Trophoblast cell (in vitro differentiated cells and primary cell): Measurements from ENCODE around the gene GSG1.

Experiments used
- DNase-seq, 2 donors: peaks; one replicate each; pipeline ENCODE4 v3.0.0-alpha.2; 2016
- H2AFZ ChIP-seq: 2 replicates; pipeline ENCODE4 v1.6.1; 2013; ENCODE audit warnings: low read length, moderate library complexity, mild to moderate bottlenecking; ENCODE audit not compliant: insufficient read depth, poor library complexity
- H2AK5ac ChIP-seq: 2 replicates; pipeline ENCODE4 v1.6.1; 2013; ENCODE audit warnings: mild to moderate bottlenecking, low read length
- H2BK120ac ChIP-seq: 2 replicates; pipeline ENCODE4 v1.6.1; 2013; ENCODE audit warnings: low read length, mild to moderate bottlenecking, moderate library complexity; ENCODE audit not compliant: insufficient read depth, poor library complexity
- H2BK12ac ChIP-seq: 2 replicates; pipeline ENCODE4 v1.6.1; 2013; ENCODE audit warnings: mild to moderate bottlenecking, low read length, moderate library complexity
- H2BK5ac ChIP-seq: 2 replicates; pipeline ENCODE4 v1.6.1; 2013; ENCODE audit warnings: low read length, low read depth, moderate library complexity, mild to moderate bottlenecking; ENCODE audit not compliant: poor library complexity
- H3K14ac ChIP-seq: 2 replicates; pipeline ENCODE4 v1.6.1; 2013; ENCODE audit warnings: mild to moderate bottlenecking, low read length
- H3K18ac ChIP-seq: 2 replicates; pipeline ENCODE4 v1.6.1; 2013; ENCODE audit warnings: mild to moderate bottlenecking, low read length
- H3K23ac ChIP-seq: 2 replicates; pipeline ENCODE4 v1.6.1; 2013; ENCODE audit warnings: low read length
- H3K27ac ChIP-seq: 2 replicates; pipeline ENCODE4 v1.5.1; 2013; ENCODE audit warnings: low read depth, mild to moderate bottlenecking, inconsistent platforms, low read length, moderate library complexity
- H3K27me3 ChIP-seq: 2 replicates; pipeline ENCODE4 v1.6.1; 2013; ENCODE audit warnings: inconsistent platforms, mild to moderate bottlenecking, low read length, moderate library complexity; ENCODE audit not compliant: insufficient read depth
- H3K36me3 ChIP-seq, 2 experiments: 1 replicate in 1 of 2; 2 replicates in 1 of 2; pipeline ENCODE4 v1.6.1; 2013; ENCODE audit warnings: low read length in 2 of 2, mild to moderate bottlenecking in 2 of 2, moderate library complexity in 1 of 2; ENCODE audit not compliant: insufficient read depth in 2 of 2, control insufficient read depth in 1 of 2
- H3K4ac ChIP-seq: 2 replicates; pipeline ENCODE4 v1.6.1; 2013; ENCODE audit warnings: low read depth, mild to moderate bottlenecking, low read length, moderate library complexity
- H3K4me1 ChIP-seq, 2 experiments: 1 replicate in 1 of 2; 2 replicates in 1 of 2; pipeline ENCODE4 v1.6.1; 2013; ENCODE audit warnings: low read length in 2 of 2, mild to moderate bottlenecking in 2 of 2, moderate library complexity in 1 of 2; ENCODE audit not compliant: insufficient read depth in 2 of 2, control insufficient read depth in 1 of 2
- H3K4me2 ChIP-seq: 2 replicates; pipeline ENCODE4 v1.6.1; 2013; ENCODE audit warnings: inconsistent platforms, mild to moderate bottlenecking, low read length, moderate library complexity
- H3K4me3 ChIP-seq: 2 replicates; pipeline ENCODE4 v1.5.1; 2013; ENCODE audit warnings: mild to moderate bottlenecking, low read depth, low read length, inconsistent platforms
- H3K79me1 ChIP-seq: one replicate; pipeline ENCODE4 v1.6.1; 2013; ENCODE audit warnings: low read length
- H3K79me2 ChIP-seq: 2 replicates; pipeline ENCODE4 v1.6.1; 2013; ENCODE audit warnings: low read length, mild to moderate bottlenecking; ENCODE audit not compliant: control insufficient read depth, insufficient read depth, poor library complexity
- H3K9ac ChIP-seq: 2 replicates; pipeline ENCODE4 v1.6.1; 2013; ENCODE audit warnings: mild to moderate bottlenecking, low read length
- H3K9me3 ChIP-seq: 2 replicates; pipeline ENCODE4 v1.6.1; 2013; ENCODE audit warnings: low read depth, mild to moderate bottlenecking, control low read depth, inconsistent platforms, low read length; ENCODE audit not compliant: insufficient read depth
- H4K12ac ChIP-seq: 2 replicates; pipeline ENCODE4 v1.6.1; 2013; ENCODE audit warnings: low read depth, mild to moderate bottlenecking, low read length, moderate library complexity
- H4K8ac ChIP-seq: 2 replicates; pipeline ENCODE4 v1.6.1; 2013; ENCODE audit warnings: low read depth, mild to moderate bottlenecking, low read length, moderate library complexity
- H4K91ac ChIP-seq: one replicate; pipeline ENCODE4 v1.6.1; 2013; ENCODE audit warnings: low read depth, mild to moderate bottlenecking, low read length, moderate library complexity
- WGBS: extraction: QIAGEN DNeasy Blood & Tissue Kit; methylation state at CpG from one replicate; pipeline ENCODE4 v1.1.7; 2013; ENCODE audit warnings: missing lambda C conversion rate; ENCODE audit not compliant: insufficient read length, insufficient coverage; ENCODE audit errors: extremely low coverage; 5-methylcytosine and 5-hydroxymethylcytosine counted together

GSG1 gene

GRCh38 chr12:13100605-13100881 is 2.9 kb downstream of the GSG1 start:
- Histone ChIP-seq H3K4me3 (no peak overlapping the region), H2BK12ac (peak overlapping the region; percentile 48), H3K4me1 (peaks cover 20 to 35% of the 10 kb centered on the region in 2 experiments), H3K36me3 (no peaks in the 10 kb centered on the region), H2AFZ (no peak overlapping the region), H3K27ac (peak overlapping the region; percentile 68), H4K8ac (peak overlapping the region; percentile 25), H3K14ac (peak overlapping the region; percentile 38), H3K27me3 (no peaks in the 10 kb centered on the region), H3K79me2 (peaks cover 3% of the 10 kb centered on the region), H3K4ac (peak overlapping the region; percentile 29), H3K79me1 (peaks cover 33% of the 10 kb centered on the region), H4K91ac (peak overlapping the region; percentile 80), H2BK5ac (peak overlapping the region; percentile 42), H3K23ac (peak overlapping the region; percentile 17), H4K12ac (peak overlapping the region; percentile 27), H3K9ac (no peak overlapping the region), H3K9me3 (peaks cover 4% of the 10 kb centered on the region), H3K18ac (no peak overlapping the region), H3K4me2 (peak overlapping the region; percentile 35), H2AK5ac (peak overlapping the region; percentile 5), H2BK120ac (peak overlapping the region; percentile 70)
- DNase-seq: no peak
- WGBS: no CpG with 5 or more reads among the region's 6 CpGs

GRCh38 chr12:13099844-13100604 is 3.4 kb downstream of the GSG1 start:
- Histone ChIP-seq H3K27ac (peak overlapping the region; percentile 68), H3K14ac (peak overlapping the region; percentile 26), H3K9me3 (peaks cover 4% of the 10 kb centered on the region), H4K12ac (no peak overlapping the region), H3K4me3 (no peak overlapping the region), H3K4me2 (no peak overlapping the region), H3K4me1 (peaks cover 20 to 35% of the 10 kb centered on the region in 2 experiments), H3K27me3 (no peaks in the 10 kb centered on the region), H2BK5ac (peak overlapping the region; percentile 58), H3K79me1 (peaks cover 33% of the 10 kb centered on the region), H2BK12ac (peak overlapping the region; percentile 79), H3K79me2 (peaks cover 3% of the 10 kb centered on the region), H2AK5ac (peak overlapping the region; percentile 48), H4K8ac (no peak overlapping the region), H2AFZ (peak overlapping the region; percentile 17), H3K4ac (no peak overlapping the region), H3K36me3 (no peaks in the 10 kb centered on the region), H4K91ac (peak overlapping the region; percentile 59), H3K18ac (peak overlapping the region; percentile 33), H2BK120ac (peak overlapping the region; percentile 84), H3K23ac (no peak overlapping the region), H3K9ac (no peak overlapping the region)
- WGBS: no CpG with 5 or more reads among the region's 10 CpGs
- DNase-seq: peak in 1 of 2 donors; percentile 55

DNA sequence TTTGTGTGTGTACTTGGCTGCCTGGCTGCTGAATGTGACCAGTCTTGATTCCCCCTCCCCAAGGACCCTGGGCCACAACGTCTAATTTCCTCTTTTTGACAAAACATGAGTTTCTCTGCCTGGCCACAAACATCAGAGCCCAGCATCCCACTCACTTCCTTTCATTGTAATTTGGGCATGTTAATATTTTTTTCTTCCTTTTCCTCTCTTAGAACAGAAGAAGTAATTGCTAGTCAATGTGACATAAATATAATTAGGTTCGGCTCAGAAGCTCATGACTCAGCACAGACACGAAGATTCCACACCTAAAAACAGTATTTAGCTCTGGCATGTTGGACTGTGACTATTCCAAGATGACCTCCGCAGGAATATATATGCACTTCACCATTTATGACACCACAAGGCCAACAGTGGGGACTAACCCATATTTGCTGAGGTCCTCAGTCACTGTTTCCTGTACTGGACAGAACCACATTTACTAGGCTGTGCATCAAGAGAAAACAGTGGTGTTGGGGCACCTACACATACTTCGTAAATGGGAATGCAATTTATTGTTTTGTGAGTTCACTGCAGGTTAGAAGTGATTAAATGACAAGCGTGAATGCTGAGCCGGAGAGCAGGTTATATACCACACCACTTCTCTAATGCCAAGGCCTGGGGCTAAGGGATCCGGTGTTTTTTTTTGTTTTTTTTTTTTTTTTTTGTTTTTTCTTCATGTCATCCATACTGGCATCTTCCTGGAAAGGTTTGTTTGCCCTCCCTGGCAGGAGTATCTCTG is 4.2 kb downstream of the GSG1 start:
- peak overlapping the region; percentile 74 for H2BK5ac ChIP-seq
- peak overlapping the region; percentile 74 for H4K91ac ChIP-seq
- H2BK12ac ChIP-seq: peak overlapping the region; percentile 92
- no CpG with 5 or more reads among the region's 8 CpGs for WGBS
- H4K8ac ChIP-seq: peak overlapping the region; percentile 71
- H3K4me1 ChIP-seq: peaks cover 20 to 35% of the 10 kb centered on the region in 2 experiments
- H2AFZ ChIP-seq: peak overlapping the region; percentile 45
- H3K18ac ChIP-seq: no peak overlapping the region
- H4K12ac ChIP-seq: no peak overlapping the region
- no peak overlapping the region for H3K9ac ChIP-seq
- H3K14ac ChIP-seq: no peak overlapping the region
- H3K79me2 ChIP-seq: peaks cover 3% of the 10 kb centered on the region
- no peak overlapping the region for H3K4me2 ChIP-seq
- DNase-seq: peak in 1 of 2 donors; percentile 55
- no peak overlapping the region for H3K4ac ChIP-seq
- no peak overlapping the region for H3K4me3 ChIP-seq
- H3K27me3 ChIP-seq: no peaks in the 10 kb centered on the region
- H3K27ac ChIP-seq: peak overlapping the region; percentile 80
- H2AK5ac ChIP-seq: peak overlapping the region; percentile 84
- no peak overlapping the region for H3K23ac ChIP-seq
- no peaks in the 10 kb centered on the region for H3K36me3 ChIP-seq
- peaks cover 33% of the 10 kb centered on the region for H3K79me1 ChIP-seq
- peaks cover 4% of the 10 kb centered on the region for H3K9me3 ChIP-seq
- H2BK120ac ChIP-seq: peak overlapping the region; percentile 84

DNA sequence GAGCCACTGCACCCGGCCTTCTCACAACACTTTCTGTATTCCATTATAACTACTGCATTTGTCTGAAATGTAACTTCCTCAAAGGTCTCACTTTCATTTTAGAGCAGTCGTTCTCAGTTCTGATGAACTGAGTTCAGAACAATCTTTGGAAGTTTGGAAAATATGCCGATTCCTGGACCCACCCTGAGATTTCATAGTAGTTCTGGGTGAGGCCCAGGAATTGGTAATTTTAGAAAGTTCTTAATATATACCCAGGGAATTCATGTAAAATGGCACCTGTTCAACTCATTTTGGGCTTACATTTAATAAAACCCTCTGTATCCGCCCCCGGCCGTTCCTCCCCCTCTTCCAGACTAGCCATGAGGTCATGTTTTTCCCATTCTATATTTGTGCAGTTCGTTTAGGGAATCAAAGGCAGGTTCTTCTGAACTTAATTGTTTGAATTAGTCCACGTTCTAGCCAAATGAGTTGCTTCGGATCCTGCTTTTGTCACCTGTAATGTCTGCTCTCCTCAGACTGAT is 5.9 kb downstream of the GSG1 start:
- H2BK5ac ChIP-seq: no peak overlapping the region
- no peaks in the 10 kb centered on the region for H3K9me3 ChIP-seq
- no peak overlapping the region for H2AK5ac ChIP-seq

More for the DNA sequence above, 5.9 kb downstream of the GSG1 start:
- H3K36me3 ChIP-seq: no peaks in the 10 kb centered on the region
- H3K23ac ChIP-seq: no peak overlapping the region
- H3K79me1 ChIP-seq: peaks cover 34% of the 10 kb centered on the region
- no peak overlapping the region for H3K27ac ChIP-seq
- no peak overlapping the region for H3K14ac ChIP-seq
- H2AFZ ChIP-seq: no peak overlapping the region
- peak overlapping the region; percentile 69 for H4K8ac ChIP-seq
- peak overlapping the region; percentile 50 for H2BK12ac ChIP-seq
- peaks cover 3% of the 10 kb centered on the region for H3K79me2 ChIP-seq
- H3K9ac ChIP-seq: no peak overlapping the region
- H2BK120ac ChIP-seq: no peak overlapping the region
- no peak overlapping the region for H3K4ac ChIP-seq
- H4K12ac ChIP-seq: no peak overlapping the region
- H3K4me2 ChIP-seq: peak overlapping the region; percentile 11
- peak in 1 of 2 donors; percentile 16 for DNase-seq
- H4K91ac ChIP-seq: no peak overlapping the region
- H3K18ac ChIP-seq: no peak overlapping the region
- no peaks in the 10 kb centered on the region for H3K27me3 ChIP-seq
- H3K4me1 ChIP-seq: peaks cover 20 to 35% of the 10 kb centered on the region in 2 experiments
- WGBS: no CpG with 5 or more reads among the region's 9 CpGs
- H3K4me3 ChIP-seq: no peak overlapping the region
